ENCODE results near the gene B4GALT1.

The B4GALT1 gene

GRCh38 chr9:33109097-33109496 is 58.0 kb downstream of the B4GALT1 start:
- TF ChIP-seq FOXP2 (optimal IDR thresholded peaks at IDR 0.05; ENCODE audit: borderline replicate concordance, extremely low read depth, extremely low read length, insufficient read depth) (no peak), SIN3A (IDR thresholded peaks at IDR 0.05; ENCODE audit: borderline replicate concordance, insufficient read depth, low read length) (no peak)

GRCh38 chr9:33108472-33108871 is 58.7 kb downstream of the B4GALT1 start:
- TF ChIP-seq SIN3A (IDR thresholded peaks at IDR 0.05; ENCODE audit: borderline replicate concordance, insufficient read depth, low read length) (no peak), FOXP2 (optimal IDR thresholded peaks at IDR 0.05; ENCODE audit: borderline replicate concordance, extremely low read depth, extremely low read length, insufficient read depth) (no peak), REST (IDR thresholded peaks at IDR 0.05; ENCODE audit: insufficient read depth in 1 of 2, low read depth in 2 of 2, low read length in 2 of 2) (no peak), TAF1 (IDR thresholded peaks at IDR 0.05; ENCODE audit: borderline replicate concordance, insufficient read depth, low read length) (no peak), POLR2AphosphoS5 (IDR thresholded peaks at IDR 0.05; ENCODE audit: low read depth, low read length) (no peak)

GRCh38 chr9:33107762-33108161 is 59.4 kb downstream of the B4GALT1 start:
- TF ChIP-seq FOXP2 (optimal IDR thresholded peaks at IDR 0.05; ENCODE audit: borderline replicate concordance, extremely low read depth, extremely low read length, insufficient read depth) (no peak), REST (IDR thresholded peaks at IDR 0.05; ENCODE audit: insufficient read depth in 1 of 2, low read depth in 2 of 2, low read length in 2 of 2) (no peak), TAF1 (IDR thresholded peaks at IDR 0.05; ENCODE audit: borderline replicate concordance, insufficient read depth, low read length) (no peak), SIN3A (IDR thresholded peaks at IDR 0.05; ENCODE audit: borderline replicate concordance, insufficient read depth, low read length) (no peak), POLR2AphosphoS5 (IDR thresholded peaks at IDR 0.05; ENCODE audit: low read depth, low read length) (no peak)

GRCh38 chr9:33106827-33107621 is 60.1 kb downstream of the B4GALT1 start:
- TF ChIP-seq SIN3A (IDR thresholded peaks at IDR 0.05; ENCODE audit: borderline replicate concordance, insufficient read depth, low read length), result no peak
- no peak for TF ChIP-seq FOXP2 (optimal IDR thresholded peaks at IDR 0.05; ENCODE audit: borderline replicate concordance, extremely low read depth, extremely low read length, insufficient read depth)
- no peak for TF ChIP-seq POLR2AphosphoS5 (IDR thresholded peaks at IDR 0.05; ENCODE audit: low read depth, low read length)
- TF ChIP-seq REST (IDR thresholded peaks at IDR 0.05; ENCODE audit: insufficient read depth in 1 of 2, low read depth in 2 of 2, low read length in 2 of 2), result no peak
- TF ChIP-seq TAF1 (IDR thresholded peaks at IDR 0.05; ENCODE audit: borderline replicate concordance, insufficient read depth, low read length), result no peak

- no peak for TF ChIP-seq SIN3A (IDR thresholded peaks at IDR 0.05; ENCODE audit: borderline replicate concordance, insufficient read depth, low read length)
- no peak for TF ChIP-seq REST (IDR thresholded peaks at IDR 0.05; ENCODE audit: insufficient read depth in 1 of 2, low read depth in 2 of 2, low read length in 2 of 2)
- TF ChIP-seq FOXP2 (optimal IDR thresholded peaks at IDR 0.05; ENCODE audit: borderline replicate concordance, extremely low read depth, extremely low read length, insufficient read depth), result no peak
- no peak for TF ChIP-seq POLR2AphosphoS5 (IDR thresholded peaks at IDR 0.05; ENCODE audit: low read depth, low read length)
- TF ChIP-seq TAF1 (IDR thresholded peaks at IDR 0.05; ENCODE audit: borderline replicate concordance, insufficient read depth, low read length), result no peak
Measured at GRCh38 chr9:33106372-33106771, 60.8 kb downstream of the B4GALT1 start.

Measured in PFSK-1 (cell line).